ENCODE measurements around the gene CDIP1.

Gene CDIP1

DNA sequence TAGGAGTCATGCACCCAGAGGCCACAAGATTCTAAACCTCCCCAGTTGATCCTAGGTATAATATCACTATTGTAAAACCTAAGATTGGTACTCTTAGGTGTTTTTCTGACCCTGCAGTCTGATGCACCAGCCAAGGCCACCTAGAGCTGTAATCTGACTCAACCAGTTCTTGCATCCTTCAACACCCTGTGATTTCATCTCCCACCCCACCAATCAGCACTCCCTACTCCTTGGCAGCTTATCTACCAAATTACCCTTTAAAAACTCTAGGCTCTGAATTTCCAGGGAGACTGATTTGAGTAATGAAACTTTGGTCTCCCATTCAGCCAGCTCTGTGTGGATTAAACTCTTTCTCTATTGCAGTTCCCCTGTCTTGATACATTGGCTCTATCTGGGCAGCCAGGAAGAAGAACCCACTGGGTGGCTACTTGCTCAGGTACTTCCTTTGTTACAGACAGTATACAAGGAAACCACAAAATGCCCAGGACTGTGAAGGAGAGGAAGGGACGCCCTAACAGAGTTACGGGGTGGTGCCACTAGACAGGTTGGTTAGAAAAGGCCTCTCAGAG is 1.2 kb upstream of the CDIP1 start:
- no peak for DNase-seq (ENCODE audit: low read depth)

DNA sequence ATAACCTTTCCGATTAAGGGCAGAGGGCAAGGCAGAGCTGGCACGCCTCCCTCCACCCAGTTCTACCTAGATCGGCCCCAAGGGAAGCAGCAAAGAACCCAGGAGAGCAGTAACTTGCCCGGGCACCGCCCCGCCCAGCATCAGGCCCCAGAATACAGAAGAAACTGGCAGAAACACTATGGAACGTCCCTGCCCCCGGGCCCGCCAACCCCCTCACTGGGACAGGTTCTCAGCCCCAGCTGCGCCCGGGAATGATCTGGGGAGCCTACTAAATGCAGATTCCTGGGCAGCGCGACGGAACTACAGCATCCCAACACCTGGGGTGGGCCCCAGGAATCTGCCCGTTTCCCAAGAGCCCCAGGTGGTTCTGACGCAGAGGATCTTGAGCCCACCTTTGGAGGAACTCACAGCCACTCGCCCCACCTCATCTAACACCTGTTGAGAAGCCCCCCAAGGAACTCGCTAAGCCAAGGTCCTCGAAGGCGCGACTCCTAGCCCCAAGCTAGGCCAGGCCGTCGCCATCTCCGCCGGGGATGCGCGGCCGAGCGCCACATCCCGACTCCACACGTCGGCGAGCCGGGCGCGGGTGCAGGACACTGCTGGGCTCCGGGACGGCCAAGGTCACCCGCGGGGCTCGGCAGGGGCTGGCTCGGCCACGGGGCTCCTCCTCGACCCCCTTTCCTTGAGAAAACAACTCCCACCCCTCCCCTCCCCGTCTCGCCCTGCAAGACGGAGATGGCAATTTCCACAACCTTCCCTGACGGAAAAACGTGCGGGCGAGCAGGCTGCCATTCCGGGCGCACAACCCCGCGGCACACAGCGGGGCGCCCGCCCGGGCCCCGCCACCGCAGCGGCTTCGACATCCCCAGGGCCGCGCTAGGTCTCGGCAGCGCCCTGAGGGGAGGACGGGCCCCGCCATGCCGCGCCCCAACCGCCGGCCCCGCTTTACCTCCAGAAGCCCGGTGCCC is 913 bp downstream of the CDIP1 start:
- DNase-seq (ENCODE audit: low read depth), result no peak

DNA sequence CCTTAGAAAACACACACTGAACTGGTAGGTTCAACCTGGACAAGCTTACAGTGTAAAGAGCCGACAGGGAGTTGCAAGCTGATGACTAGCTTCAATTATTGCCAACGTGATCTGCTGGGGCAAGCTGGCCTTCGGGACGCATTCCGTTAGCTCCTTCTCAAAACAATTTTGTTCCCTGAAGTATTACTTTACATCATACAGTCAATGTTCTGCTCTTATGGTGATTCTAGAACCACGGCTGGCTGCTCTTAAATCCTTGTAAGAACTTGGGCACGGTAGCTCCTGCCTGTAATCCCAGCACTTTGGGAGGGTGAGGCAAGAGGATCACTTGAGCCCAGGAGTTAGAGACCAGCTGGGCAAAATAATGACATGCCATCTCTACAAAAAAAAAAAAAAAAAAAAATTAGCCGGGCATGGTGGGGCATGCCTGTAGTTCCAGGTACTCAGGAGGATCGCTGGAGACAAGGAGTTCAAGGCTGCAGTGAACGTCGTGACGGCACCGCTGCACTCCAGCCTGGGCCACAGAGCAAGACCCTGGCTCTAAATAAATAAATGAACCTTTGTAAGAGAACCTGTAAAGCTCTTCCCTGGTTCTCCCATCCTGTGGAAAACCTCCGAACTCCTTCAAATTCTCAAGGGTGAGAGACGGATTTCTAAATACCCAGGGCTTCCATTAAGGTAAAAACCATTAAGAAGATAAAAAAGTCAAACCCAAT is 2.0 kb downstream of the CDIP1 start:
- no peak for DNase-seq (ENCODE audit: low read depth)

- no peak for DNase-seq (ENCODE audit: low read depth)
These were observed 2.9 kb downstream of the CDIP1 start for GRCh38 chr16:4535627-4536108.

GRCh38 chr16:4534151-4534790 is 4.3 kb downstream of the CDIP1 start:
- DNase-seq (ENCODE audit: low read depth), result no peak

DNA sequence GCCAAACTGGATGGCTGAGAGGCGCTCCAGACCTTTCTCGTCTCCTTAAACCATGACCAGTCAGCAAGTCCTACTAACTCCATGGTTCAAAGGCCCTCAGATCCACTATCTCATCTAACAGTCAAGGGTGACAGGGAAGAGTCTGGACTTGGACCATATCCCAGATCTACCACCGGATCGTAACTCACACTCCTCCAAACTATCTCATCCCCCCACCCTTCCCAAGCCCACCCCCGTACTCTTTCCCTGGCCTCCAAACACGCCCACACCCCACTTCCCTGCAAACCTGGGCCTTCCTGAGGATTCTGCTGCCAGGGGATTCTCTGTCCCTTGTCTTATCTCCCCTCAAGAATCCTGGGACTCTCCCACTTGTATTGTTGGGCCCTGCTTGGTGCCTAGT is 5.1 kb downstream of the CDIP1 start:
- no peak for DNase-seq (ENCODE audit: low read depth)

DNA sequence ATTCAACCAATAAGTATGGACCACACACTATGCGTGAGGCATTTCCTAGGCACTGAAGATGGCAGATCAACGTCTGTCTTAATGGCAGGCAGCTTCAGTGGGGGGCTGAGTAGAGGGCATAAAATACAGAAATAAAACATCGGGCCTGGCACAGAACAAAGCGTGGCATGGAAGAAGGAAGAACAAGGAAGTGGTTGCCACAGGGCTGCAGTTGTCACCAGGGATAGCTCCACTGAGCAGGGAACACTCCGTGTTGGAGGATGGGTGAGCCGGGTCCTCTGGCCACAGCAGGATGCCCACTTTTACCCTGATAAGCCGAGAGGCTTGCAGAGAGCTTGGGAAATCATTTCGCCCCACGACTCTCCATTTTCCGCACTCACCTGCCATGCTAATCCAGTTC is 6.3 kb downstream of the CDIP1 start:
- DNase-seq (ENCODE audit: low read depth), result no peak

GRCh38 chr16:4531811-4532210 is 6.8 kb downstream of the CDIP1 start:
- DNase-seq (ENCODE audit: low read depth), result no peak

DNA sequence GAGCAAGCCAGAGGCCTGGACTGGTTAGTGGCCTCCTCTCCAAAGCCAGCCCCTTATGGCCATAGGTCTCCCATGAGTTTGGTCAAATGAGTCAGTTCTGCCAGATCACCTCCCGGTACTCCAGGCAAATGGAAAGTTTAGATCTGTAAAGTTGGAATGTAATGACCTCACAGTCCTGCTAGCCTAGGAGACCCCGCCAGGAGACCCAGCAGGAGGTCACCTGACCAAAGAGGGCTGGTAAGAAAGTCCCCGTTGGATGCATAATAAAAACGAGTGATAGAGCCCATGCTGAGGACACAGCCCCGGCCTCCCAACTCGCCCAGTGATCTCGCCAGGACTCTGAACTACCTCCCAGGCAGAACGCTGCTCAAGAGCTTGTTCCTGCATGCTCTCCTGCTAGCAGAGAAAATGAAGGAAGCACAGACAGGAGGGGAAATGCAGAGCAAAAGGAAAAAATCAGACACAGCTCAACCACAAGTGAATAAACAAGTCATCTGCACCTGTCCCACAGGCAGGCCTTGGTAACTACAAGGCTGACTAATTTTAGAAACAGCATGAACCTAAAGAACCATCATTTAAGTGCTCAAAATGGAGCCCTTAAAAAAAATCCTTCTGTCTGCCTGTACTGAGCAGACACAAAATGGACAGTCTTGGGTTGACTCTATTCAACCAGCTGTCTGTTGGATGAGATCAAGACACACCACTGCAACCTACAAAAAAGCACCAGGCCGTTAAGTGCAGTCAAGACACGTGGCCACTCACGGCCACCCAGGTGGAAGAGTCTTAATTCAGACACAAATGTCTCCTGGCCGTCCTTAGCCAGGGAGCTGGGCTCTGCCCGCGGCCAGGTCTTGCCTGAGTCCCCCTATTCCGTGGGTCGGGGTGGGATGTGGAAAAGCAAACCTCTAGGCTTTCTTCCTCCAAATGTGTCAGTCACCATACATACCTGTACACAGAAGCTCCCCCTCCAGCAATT is 9.2 kb downstream of the CDIP1 start:
- no peak for DNase-seq (ENCODE audit: low read depth)

DNA sequence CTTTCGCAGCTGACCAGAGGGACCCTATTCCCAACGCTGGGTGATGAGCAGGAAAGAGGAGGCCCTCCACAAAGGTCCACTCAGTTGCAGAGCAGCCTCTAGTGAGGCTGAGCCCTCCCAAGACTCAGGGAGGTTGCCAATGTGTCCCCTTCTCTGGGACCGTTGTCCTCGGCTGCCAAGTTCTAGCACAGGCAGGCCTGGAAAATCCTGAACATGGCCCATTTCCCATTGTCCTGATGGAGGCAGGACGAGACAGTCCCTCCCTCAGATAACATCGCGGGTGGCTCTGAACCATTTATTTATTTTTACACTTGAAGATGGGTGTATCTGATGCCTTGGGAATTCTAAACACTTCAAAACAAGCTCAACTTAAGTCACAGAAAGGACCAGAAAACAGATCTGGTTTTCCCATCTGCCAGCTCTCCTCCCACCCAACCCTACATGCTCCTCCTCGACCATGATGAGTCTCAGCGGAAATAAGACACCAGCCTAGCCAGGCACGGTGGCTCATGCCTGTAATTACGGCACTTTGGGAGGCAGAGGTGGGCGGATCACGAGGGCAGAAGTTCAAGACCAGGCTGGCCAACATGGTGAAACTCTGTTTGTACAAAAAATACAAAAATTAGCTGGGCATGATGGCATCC is 12.8 kb downstream of the CDIP1 start:
- no peak for DNase-seq (ENCODE audit: low read depth)

- no peak for DNase-seq (ENCODE audit: low read depth)
These were observed 13.5 kb downstream of the CDIP1 start for GRCh38 chr16:4525069-4525468.

DNA sequence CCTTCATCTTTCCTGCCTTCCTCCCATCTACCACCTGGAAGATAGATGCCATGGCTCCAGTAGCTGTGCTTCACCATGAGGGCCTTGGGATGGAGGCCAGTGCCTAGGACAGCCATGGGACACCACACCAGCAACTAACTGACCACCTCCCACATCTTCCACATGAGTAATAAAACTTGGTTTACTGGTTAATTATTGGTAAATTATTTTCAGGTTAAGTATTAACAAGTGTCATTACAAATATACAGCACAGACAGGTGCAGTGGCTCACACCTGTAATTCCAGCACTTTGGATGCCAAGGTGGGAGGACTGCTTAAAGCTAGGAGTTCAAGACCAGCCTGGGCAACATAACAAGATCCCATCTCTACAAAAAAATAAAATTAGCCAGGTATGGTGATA is 14.0 kb downstream of the CDIP1 start:
- DNase-seq (ENCODE audit: low read depth), result no peak

DNA sequence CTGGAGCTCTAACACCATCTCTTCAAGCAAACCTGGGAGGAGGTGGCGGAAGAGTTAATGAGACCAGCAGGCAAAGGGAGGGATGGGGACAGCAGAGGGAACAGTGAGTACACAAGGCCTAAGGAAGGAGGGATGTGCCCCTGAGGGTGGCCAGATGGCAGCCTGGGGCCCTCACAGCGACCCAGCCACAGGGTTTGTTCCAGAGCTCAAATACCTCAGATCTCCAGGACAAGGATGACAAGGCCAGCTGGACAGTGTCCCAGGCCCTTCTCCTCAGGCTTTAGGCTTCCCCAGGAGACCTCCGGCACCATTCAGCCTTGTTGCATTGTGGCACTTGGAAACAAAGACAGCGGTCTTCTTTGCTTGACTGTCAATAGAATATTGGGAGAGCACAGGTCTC is 14.9 kb downstream of the CDIP1 start:
- no peak for DNase-seq (ENCODE audit: low read depth)

DNA sequence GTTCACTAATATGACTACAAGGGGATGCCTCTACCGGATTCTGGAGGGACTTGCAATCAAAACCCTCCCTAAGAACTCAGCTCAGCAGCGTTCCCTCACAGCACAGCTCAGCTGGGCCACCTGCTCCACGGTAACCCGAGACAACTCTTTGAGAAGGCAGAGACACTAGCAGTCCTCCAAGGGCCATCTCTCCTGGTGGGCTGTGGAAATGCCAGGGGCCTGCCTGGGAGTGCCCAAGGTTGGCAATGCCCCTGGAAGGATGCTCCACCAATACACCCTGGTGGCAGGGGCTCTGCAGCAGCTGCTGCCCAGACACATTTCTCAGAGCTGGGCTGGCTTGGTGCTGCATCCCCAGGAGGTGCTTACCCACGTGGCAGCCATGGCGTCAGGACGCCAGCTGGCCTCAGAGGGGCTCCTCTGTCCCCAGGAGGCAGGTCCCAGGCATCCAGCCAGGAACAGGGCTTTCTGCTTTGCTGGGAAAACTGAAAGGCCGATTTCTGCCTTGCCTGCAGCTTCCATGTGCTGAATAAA is 16.5 kb downstream of the CDIP1 start:
- DNase-seq (ENCODE audit: low read depth), result no peak

DNA sequence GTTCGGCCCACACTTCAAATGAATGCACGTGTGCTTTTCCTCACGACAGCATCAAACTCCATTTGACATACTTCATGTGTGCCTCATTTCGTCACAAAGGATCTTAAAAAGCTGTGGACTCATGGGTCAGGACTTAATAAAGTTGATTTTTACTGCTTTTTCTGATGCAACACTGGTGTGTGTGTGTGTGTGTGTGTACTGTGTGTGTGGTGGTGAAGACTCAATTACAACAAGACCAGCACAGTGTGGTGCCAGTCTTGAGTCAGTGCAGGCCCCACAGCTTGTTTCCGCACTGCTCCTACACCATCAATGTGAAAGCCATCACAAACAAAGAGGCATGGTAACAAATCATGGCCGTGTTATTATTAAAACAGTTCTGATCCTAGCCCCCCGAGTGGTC is 17.7 kb downstream of the CDIP1 start:
- no peak for DNase-seq (ENCODE audit: low read depth)

DNA sequence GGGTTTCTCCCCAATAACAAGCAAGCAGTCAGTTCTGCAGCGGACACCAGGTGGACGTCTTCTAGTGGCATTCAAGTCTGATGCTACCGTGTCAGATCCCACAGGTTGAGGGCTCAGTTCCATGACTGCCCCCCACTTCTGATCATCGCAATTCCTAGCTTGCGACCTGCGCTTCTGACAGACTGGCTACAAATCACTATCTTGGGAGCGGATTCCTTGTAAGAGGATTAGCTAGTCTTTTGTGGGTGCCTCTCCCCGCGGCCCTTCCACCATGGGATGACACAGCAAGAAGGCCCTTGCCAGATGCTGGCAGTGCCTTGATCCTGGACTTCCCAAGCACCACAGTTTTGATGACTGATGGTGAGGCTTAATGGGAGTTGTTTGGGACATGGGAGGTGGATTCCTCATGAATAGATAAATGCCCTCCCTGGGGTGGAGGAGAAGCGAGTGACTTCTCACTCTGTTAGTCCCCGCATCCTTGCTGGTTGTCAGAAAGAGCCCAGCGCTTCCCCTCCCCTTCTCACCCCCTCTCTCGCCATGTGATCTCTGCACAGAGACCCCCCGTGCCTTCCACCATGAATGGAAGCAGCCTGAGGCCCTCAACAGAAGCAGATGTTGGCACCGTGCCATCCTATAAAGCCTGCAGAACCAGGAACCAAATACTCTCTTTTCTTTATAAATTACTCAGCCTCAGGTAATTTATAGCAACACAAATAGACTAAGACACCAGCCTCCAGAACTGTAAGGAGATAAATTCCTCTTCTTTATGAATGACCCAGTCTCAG is 19.1 kb downstream of the CDIP1 start:
- no peak for DNase-seq (ENCODE audit: low read depth)

- DNase-seq (ENCODE audit: low read depth), result no peak
These were observed 20.5 kb downstream of the CDIP1 start for GRCh38 chr16:4517812-4518680.

GRCh38 chr16:4515611-4516233 is 22.9 kb downstream of the CDIP1 start:
- DNase-seq (ENCODE audit: low read depth), result no peak
